Stimulated activated naive CD8-positive, alpha-beta T cell treated with anti-CD3 and anti-CD28 coated beads, Interleukin-15, Interleukin-2, amounts not matched to agents 100 U/mL and 50 U/mL, for 24 hours (primary cell): ENCODE measurements around the gene SCRN1.
"Not testable (repeated sequence)": the region's sequence is repeated elsewhere in the genome, so short reads cannot be mapped to it uniquely, and the experiment has no call there.

ENCODE experiments used
- ATAC-seq: fragments of 150-1000 bp; cut with Tn5 transposase; one replicate; pipeline ENCODE4 v1.10.0; 2021
- DNase-seq: peaks from one replicate; pipeline ENCODE4 v3.0.0; 2021

SCRN1 gene

DNA sequence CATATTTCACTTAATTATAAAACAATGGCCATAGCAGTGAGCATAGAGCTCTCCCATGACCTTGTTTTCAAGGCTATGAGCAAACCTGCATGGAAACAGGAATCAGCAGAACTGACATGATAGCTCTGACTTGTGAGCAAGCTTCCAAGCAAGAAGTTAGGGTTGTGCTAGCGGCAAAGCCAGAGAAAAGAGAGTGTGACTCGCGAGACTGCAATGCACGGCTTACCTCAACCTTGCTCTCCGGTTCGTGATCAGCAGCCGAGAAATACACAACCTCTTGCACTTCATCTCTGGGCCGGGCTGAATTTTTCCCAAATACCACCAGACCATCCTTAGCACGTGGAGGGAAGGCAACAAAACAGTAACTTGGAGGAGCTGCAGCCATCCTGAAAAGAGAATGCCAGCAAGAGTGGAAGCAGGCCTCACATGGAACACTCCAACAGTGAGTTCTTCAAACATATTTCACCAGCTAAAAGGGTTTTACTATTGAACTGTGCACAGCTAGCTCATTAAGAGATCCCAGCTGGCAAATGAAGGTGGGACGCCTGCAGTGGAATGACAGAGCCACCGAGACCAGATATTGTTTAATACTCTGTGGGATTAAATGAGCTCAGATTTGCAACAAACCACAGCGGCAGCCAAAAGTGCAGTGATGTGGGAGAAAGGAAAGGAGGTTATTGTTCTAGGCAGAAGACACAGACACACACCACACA is 20.8 kb downstream of the SCRN1 start:
- DNase-seq (no peak), ATAC-seq (no peak)

DNA sequence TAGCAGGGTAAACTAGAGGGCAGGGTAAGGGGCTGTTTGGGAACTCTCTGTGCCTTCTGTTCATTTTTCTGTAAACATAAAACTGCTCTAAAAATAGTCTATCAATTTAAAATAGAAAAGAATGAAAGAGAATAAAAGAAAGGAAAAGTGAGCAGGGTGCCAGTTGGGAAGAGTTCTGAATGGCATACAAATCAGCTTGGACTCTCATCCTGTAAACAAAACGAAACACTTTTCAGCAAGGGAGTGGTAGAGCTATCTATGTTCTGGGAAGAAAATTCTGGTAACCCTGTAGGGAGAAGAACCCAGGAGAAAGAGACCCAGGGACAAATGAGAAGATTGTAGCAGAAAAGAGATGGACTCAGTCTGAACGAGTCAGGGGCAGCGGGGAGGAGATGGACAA is 24.6 kb downstream of the SCRN1 start:
- no peak for ATAC-seq
- no peak for DNase-seq

DNA sequence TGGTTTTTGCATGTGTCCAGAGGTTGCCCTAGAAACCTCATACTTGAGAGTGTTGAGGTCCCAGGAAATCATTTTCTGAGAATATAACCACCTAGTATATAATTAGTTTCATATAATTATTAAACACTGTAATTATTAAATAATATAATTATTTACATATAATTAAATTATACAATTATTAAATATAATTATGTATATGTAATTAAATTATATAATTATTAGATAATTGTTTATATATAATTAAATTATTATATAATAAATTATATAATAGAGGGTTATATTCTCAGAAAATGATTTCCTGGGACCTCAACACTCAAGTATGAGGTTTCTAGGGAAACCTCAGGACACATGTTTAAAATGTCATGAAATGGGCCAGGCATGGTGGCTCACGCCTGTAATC is 27.6 kb downstream of the SCRN1 start:
- DNase-seq = no peak
- ATAC-seq = no peak

DNA sequence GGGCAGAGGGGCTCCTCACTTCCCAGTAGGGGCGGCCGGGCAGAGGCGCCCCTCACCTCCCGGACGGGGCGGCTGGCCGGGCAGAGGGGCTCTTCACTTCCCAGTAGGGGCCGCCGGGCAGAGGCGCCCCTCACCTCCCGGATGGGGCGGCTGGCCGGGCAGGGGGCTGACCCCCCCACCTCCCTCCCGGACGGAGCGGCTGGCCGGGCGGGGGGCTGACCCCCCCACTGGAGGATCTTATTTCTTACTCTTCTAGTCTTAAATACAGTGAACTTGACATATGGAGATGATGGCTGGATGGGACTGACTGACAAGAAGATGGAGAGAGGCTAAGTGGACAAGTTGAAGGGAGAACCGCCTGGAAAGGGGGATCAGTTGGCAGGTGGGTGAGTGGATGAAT is 28.0 kb downstream of the SCRN1 start:
- not testable (repeated sequence) for ATAC-seq, DNase-seq

DNA sequence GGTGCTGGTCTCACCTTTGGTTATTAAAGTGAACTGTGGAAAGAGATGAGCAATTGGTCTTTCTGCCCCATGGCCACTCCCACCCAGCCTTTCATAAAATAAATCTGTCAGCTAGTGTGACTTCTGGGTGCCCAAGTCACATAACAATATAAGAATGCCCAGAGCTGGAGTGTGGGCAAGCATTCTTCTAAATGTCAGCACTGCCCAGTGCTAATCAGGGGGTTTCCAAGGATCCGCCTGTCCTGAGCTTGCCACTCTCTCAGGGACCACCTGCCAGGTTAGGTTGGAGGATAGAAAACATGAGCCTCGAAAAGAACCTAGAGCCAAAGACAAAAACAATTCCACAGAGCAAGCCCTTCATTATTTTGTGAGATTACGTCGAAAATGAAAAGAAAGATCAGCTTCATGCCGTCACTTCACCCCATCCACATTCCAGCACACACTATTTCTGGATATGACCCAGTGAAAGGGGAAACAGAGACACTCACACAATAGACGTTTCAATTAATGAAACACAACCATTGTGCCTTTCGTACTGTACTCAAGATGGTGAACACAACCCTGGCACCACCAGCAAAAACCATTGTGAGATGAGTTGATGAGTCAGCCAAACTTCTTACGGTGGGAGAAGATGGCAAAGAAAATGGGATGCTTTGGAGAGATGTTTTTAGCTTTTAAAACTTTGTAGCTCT is 30.8 kb downstream of the SCRN1 start:
- no peak for ATAC-seq
- DNase-seq = no peak

GRCh38 chr7:29957521-29958310 is 31.9 kb downstream of the SCRN1 start:
- ATAC-seq = no peak

DNA sequence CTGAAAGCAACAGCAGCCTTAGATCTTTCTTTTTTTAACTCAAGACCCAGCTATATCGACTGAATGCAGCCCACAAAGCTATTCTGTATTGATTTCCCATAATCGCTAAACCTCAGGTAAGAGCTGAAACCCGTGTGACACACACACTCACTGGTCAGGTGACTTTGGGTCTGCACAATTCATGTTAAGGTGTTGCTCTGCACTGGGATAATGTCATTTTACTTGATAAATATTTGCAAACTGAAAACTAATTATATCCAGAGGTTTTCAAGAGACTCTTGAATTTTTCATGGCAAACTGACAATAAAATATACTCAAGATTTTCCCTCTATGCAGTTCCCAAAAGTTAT is 33.1 kb downstream of the SCRN1 start:
- DNase-seq (no peak), ATAC-seq (no peak)

More at GRCh38 chr7:29957521-29958310, 31.9 kb downstream of the SCRN1 start:
- no peak for DNase-seq

DNA sequence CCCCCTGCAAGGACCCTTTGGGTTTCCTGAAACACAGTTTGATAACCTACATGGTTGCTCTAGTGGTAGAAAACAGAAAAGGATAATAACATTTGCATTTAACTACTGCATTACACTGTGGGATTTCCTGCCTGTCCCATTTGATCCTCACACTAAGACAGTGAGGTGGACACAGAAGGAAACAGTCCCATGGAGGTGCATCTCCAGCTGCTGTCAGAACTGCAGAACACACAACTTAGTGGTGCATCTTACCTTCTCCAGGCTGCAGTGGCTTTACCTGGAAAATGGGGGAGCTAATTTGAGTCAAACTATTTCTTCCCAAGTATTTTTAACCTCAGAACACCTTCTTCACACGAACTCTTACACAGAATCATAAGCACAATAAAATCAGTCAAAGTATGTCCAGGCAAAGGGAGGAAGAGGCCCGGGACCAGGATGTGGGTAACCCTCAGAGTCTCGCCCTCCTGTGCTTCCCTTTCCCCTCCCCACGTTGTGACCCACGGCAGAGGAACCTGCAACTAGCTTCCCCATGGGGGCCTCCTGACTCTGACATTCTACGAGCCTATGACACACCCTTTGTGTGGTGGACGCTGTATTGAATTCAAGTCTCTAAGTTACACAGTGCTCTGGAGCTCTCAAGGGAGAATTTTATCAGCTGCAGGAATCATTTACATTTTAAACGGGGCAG is 33.7 kb downstream of the SCRN1 start:
- ATAC-seq (peak; percentile 88), DNase-seq (peak; percentile 24)

DNA sequence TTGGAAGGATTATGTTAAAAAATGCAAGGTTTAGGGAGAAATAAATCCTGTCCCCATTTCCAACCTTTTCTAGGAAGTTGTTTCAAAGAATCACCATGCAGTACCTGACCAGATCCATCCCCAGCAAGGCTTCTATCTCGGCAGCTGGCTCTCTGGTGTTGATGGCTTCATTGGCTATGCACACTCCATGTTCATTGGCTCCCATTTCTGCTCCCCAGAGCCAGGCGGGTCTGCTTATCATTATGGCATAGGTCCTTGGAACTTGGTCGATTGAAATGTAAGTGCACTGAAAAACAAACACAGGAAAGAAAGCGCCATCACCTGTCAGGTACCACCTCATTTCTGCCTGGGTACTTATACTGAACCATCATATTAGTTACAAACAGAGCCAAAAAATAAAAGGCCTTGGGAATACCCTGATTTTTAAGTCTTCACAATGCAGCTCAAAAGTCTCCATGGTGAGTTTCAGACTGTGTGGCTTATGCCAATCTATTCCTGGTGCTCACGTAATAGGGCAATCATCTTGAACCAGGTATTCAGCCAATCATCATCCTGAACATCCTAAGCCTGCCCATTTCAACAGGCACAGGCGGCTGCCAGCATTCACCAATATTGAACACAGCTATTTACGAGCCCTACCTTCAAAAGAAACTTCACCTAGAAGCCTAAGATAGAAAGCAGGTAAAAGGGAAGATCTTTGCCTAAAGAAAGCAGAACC is 34.4 kb downstream of the SCRN1 start:
- ATAC-seq (no peak), DNase-seq (no peak)

GRCh38 chr7:29953726-29954347 is 35.8 kb downstream of the SCRN1 start:
- no peak for ATAC-seq
- DNase-seq = no peak

GRCh38 chr7:29951206-29951605 is 38.4 kb downstream of the SCRN1 start:
- DNase-seq = no peak
- ATAC-seq = no peak

DNA sequence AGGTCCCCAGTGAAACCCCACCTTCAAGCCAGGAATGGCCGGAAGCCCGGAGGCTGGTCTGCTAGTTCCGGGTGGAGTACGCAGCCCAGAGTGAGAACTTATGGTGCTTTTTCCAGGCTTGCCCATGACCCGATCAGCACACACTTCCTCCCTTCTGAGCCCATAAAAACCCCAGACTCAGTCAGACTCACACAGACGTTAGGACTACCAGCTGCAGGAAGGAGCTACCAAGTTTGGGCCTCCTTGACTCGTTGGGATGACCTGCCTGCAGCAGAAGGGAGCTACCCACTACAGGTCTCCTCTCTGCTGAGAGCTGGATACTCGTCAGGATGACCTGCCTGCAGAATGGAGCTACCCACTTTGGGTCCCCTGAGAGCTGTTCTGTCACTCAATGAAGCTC is 39.1 kb downstream of the SCRN1 start:
- ATAC-seq (no peak), DNase-seq (no peak)

DNA sequence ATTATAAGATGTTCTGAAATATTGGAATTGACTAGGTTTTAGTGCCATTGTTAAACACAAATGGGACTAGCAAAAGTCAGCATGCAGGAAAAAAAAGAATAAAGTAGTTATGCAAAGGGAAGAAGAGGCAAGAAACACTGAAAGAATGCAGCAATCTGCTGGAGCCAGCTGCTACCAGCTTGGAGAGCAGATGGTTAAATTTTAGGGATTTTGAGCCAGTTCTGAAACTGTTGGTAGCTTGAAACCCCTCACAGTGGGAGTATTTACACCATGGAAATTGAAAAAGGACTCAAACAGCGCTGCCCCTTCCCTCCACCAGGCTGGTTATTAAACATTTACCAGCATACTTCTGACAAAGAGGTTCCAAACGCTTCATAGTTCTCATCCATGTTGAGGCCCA is 41.0 kb downstream of the SCRN1 start:
- DNase-seq = no peak

DNA sequence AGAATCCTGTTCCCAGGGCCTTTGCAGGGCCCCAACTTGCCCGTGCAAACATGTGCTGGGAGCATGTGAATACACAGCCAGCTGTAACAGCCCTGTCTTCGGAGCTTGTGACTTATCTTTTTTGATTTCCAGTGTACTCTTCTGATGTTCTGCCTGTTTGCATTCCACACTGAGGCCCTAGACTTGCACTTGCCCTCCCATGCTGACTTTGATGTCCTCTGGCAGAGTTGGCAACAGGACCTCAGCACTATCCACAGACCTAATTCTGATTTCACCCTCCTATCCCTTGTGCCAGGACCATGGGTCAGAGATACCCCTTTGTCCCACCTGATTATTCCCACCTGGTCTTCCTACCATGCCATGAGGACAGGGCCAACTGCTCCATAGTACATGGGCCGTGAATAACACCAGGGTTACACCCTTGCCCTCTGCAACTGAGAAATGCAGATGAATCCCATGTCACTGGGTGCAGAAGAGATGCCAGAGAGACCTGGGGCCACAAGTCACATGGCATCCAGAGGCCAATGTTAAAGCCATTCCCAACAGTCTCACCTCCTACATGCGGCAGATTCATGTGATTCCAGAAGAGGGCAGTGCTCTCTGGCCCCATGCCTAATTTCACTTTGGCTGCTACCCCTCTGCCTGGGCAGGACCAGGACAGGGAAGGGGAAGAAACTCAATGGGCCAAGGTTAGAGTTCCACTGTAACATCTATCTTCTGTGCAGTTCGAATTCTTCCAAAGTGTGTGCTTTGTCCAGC is 43.0 kb downstream of the SCRN1 start:
- ATAC-seq = no peak
- no peak for DNase-seq

More for the DNA sequence above, 41.0 kb downstream of the SCRN1 start:
- no peak for ATAC-seq

- DNase-seq (no peak), ATAC-seq (no peak)
These were observed 44.3 kb downstream of the SCRN1 start for GRCh38 chr7:29945259-29945809.

GRCh38 chr7:29940199-29940598 is 49.4 kb downstream of the SCRN1 start:
- ATAC-seq (no peak), DNase-seq (no peak)

DNA sequence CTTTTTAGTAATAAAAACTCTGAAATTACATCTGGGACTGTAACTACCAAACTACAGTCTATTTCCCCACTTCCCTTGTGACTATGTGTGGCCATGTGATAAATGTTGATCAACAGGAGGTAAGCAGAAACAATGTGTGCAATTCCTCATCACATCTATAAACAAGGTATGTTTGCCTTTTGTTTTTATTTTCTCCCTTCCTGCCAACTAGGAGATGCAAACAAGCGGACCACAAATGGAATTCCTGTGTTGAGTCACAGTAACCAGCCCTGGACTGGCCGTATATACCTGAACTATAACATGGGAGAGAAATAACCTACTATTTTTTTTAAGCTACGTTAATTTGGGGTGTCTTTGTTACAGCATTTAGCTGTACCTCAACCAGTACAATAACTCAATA is 52.5 kb downstream of the SCRN1 start:
- DNase-seq (no peak), ATAC-seq (no peak)

- DNase-seq (no peak), ATAC-seq (no peak)
These were observed 54.5 kb downstream of the SCRN1 start for GRCh38 chr7:29935111-29935510.

DNA sequence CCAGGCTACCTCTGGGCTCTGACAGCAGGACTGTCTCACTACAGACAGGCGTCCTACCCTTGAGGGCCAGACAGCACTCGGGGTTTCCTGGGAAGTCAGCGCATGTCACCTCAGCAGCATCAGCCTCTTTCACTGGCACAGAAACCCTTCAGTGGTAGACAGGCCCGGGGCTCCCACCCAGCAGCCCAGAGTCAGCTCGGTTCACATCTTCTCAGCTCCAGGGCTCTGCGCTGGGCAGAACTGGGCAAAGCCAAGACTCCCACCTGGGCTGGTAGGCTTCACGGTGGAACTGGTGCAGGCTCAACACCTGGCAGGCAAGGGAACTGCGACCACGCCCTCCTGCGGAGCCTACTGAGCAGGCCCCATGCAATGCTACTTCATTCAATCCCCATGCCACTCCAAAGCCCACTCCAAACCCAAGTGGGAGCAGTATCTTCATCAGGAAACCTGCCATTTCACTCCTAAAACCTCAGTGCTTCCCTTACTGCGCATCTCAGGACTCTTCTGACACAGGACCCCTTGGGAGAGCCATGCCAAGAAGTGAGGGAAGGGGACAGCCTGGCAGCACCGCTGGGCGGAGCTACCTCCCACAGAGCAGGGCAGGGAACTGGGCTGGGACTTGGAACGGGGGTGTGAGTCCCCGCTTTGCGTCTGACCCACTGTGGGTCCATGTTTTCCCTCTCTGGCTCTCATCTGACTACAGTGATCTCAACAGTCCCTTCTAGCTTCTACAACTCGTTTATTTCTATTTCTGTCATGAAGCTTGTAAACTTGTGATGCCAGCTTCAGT is 60.4 kb downstream of the SCRN1 start:
- ATAC-seq = no peak
- no peak for DNase-seq

- DNase-seq (no peak), ATAC-seq (no peak)
These were observed 62.9 kb downstream of the SCRN1 start for GRCh38 chr7:29926741-29927140.
